HG02852 (cell line): ENCODE results near the gene ZC3H7A.
A peak's percentile ranks its signal among the peaks of the same experiment; 100 is the strongest.
"Not testable (repeated sequence)": the region's sequence is repeated elsewhere in the genome, so short reads cannot be mapped to it uniquely, and the experiment has no call there.

Source experiments
- ATAC-seq: cut with Tn5 transposase; IDR thresholded peaks from one replicate; pipeline ENCODE4 v1.9.1; 2021; ENCODE audit warnings: mild to moderate bottlenecking, moderate library complexity; ENCODE audit not compliant: unreplicated experiment

The ZC3H7A gene, protein sequence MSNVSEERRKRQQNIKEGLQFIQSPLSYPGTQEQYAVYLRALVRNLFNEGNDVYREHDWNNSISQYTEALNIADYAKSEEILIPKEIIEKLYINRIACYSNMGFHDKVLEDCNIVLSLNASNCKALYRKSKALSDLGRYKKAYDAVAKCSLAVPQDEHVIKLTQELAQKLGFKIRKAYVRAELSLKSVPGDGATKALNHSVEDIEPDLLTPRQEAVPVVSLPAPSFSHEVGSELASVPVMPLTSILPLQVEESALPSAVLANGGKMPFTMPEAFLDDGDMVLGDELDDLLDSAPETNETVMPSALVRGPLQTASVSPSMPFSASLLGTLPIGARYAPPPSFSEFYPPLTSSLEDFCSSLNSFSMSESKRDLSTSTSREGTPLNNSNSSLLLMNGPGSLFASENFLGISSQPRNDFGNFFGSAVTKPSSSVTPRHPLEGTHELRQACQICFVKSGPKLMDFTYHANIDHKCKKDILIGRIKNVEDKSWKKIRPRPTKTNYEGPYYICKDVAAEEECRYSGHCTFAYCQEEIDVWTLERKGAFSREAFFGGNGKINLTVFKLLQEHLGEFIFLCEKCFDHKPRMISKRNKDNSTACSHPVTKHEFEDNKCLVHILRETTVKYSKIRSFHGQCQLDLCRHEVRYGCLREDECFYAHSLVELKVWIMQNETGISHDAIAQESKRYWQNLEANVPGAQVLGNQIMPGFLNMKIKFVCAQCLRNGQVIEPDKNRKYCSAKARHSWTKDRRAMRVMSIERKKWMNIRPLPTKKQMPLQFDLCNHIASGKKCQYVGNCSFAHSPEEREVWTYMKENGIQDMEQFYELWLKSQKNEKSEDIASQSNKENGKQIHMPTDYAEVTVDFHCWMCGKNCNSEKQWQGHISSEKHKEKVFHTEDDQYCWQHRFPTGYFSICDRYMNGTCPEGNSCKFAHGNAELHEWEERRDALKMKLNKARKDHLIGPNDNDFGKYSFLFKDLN

DNA sequence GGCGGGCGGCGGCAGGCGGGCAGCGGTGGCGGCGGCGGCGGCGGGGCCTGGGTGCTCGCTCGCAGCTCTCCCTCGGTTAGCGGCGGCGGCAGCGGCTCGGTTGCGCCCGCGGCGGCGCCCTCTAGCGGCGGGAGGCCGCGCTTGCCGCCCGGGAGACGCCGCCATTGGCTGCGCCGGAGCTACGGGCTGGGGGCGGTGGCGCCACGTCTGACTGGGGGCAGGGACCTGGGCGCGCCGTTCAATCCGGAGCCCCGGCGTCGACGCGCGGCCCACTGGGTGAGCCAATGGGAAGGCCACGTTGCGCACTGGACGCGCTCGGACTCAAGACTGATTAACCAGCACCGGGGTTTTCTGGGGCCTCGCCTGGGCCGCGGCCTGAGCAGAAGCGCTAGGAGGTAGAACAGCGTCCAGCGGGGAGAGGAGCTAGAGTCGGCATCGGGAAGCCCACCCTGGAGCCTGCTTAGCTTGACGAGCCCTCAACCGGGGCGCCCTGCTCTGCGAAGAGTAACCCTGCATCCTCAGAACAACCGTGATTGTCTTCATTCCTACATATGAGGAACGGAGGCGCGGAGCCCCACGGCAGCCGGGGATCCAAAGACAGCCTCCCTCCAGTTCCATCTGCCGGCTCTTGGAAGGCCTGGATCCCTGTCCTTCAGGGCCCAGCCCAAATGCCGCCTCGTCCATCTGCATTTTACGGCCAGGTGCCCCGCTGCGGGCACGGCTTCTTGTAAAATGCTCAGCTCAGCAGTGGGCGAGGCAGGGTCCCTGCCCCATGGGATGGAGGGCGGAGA, at the start of gene ZC3H7A:
Gene ZC3H7A (minus strand): TSS at position 93 of the 791 bp plus-strand sequence. CDS start 14,904 bp downstream, outside the sequence.
- peak; percentile 87 for ATAC-seq

DNA sequence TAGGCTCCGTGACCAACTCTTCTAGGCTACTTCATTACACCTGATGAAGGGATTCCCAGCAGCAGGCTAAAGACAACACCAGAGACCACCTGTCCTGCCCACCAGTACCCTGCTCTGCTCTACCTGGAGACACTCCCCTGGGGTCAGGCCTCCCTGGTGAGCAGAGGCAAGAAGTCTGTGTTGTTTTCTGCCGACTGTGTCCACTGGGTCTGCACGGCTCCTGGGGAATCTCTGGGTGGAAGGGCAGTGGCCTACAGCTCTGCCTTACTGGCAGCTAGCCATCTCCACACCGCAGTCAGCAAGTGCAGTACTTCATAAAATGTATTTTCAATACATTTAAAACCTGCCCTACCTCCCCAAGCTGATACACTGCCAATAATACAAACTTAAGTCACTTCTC, 47.4 kb upstream of the ZC3H7A start:
- ATAC-seq: no peak

DNA sequence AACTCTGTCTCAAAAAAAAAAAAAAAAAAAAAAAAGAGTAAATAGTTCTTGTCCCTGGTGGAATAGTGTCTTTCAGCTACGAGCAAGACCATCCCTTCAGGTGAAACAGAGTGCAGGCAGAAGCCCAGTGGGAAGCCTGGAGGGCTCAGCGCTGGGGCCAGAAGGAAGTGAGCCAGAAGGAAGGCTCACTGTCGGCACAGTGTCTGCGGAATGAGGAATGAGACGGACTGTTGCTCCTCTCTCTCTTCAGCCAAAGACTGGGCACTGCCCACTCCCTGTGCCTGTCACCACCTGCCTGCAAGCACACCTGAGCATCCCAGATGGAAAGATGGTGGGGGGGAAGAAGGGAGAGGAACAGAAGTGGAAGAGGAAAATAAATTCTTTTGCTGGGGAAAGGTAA, 46.8 kb upstream of the ZC3H7A start:
- no peak for ATAC-seq

DNA sequence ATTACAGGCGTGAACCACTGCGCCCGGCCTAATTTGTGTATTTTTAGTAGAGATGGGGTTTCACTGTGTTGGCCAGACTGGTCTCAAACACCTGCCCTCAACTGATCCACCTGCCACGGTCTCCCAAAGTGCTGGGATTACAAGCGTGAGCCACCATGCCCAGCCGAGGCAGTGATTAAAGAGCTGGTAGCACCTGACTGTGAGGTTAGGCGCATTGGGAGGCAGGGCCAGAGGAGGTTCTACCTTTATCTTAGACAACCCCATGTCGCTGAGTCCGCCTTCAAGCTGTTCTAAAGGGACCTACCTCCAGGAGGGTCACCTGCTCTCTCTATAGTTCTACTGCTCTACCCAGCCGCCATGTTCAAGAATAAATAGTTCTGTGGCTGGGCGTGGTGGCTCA, 46.1 kb upstream of the ZC3H7A start:
- no peak for ATAC-seq

DNA sequence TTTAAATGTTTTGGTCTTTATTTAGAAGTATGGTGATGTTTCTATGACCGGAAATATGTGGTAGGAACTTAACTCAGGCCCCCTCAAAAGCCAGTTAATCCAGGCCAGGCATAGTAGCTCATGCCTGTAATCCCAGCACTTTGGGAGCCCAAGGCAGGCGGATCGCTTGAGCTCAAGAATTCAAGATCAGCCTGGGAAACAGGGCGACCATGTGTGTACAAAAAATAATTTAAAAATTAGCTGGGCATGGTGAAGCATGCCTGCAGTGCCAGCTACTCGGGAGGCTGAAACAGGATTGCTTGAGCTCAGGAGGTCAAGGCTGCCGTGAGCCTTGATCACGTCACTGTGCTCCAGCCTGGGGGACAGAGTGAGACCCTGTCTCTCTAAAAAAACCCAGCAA, 44.0 kb upstream of the ZC3H7A start:
- no peak for ATAC-seq

DNA sequence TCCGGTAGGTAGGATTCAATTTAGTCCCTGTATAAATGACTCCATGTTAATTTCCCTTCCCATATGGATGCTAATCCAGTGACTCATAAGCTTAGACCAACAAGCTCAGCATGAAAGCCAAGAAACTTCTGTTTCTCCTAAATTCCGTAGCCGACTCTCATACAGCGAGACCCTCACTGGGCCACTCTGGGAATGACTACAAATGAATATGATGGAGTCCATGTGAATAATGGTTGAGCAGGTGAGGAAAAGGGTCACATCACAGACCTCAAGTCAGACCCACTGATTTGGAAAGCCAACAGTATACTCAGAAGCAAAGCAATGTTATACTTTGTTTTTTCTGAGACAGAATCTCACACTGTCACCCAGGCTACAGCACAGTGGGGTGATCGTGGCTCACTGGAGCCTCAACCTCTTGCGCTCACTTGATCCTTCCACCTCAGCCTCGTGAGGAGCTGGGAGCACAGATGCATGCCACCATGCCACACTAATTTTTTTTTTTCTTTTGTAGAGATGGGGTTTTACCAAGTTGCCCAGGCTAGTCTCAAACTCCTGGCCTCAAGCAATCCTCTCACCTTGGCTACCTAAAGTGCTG, 39.7 kb upstream of the ZC3H7A start:
- ATAC-seq: no peak

DNA sequence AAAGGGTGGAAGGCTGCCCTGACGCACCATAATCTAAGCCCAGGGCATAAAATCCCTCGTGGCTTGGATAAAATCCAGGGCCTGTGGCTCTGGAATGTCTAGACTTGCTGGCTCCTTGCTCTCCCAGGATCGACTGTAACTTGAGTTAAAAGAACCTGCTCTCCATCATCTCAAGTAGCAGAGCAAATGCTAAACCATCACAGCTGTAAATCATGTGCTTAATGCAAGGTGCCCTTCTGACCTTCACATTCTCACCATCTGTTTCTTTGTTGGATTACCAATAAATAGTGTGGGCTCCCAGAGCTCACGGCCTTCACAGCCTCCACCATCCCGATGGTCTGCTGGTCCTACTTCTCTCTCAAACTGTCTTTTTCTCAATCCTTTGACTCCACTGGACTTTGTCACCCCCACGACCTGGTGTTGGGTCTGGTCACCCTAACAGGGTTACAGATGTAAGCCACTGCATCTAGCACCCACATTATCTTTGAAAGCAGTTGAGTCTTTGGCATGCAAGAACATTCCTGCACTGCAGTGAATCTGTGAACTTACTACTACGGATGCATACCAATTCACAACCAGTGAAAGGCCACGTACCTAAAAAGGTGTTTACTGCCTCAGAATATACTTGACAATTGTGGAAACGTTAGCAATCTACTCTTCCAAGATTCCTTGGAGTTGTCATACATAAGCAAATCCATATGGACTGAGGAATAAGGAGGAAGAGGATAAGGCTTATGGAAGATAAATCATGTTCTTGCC, 39.0 kb upstream of the ZC3H7A start:
- ATAC-seq: no peak

DNA sequence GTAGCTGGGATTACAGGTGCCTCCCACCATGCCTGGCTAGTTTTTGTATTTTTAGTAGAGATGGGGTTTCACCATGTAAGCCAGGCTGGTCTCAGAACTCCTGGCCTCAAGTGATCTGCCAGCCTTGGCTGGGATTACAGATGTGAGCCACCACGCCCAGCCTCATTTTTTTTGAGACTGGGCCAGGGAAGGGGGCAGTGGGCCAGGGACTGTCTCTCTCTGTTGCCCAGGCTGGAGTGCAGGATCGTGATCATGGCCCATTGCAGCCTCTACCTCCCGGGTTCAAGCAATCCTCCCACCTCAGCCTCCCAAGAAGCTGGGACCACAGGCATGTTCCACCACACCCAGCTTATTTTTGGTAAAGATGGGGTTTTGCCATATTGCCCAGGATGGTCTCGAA, 38.3 kb upstream of the ZC3H7A start:
- ATAC-seq: no peak

DNA sequence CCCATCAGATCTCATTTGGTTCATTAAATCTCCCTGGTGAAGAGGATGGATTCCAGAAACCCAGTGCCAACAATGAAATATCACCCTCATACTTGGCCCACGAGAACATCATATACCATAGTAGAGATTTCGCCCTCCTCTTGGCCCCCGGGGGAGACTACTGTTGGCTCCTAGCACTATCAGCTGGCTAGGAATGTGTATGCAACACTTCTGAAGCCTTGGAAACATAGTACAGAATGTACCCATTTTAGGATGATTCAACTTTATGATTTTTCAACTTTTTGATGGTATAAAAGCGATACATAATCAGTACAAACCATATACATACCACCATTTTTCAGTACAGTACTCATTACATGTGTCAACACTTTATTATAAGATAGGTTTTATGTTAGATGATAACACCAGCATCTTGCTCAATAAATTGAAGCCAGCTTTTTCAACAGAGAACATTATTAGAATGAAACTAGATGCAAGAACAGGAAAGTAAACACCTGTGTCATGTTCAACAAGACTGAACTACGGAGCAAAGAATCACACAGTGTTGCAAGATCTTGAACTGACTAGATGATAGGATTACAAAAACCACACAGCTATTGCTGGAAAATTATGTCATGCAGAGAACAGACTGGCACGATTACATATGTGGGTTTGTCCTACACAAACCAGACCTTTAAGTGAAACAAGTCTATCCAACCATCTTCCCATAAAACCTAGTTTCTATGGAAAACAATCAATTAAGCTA, 37.1 kb upstream of the ZC3H7A start:
- no peak for ATAC-seq

DNA sequence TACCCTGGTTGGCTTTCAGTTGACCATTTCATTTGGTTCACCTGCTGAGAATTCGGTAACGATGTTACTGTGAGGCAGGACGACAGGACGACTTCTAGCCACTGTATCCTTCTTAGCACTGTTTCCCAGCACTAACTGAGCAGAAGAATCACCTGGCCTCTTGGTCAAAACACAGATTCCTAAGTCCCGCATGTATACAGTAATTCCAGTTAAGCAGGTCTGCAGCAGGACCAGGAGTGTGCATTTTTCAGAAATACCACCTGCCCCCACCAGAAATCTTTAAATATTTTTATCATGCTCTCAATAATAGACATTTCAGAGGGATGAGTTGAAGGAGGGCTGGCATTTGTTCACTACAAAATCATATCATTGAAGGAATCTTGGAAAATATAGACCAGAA, 31.6 kb upstream of the ZC3H7A start:
- no peak for ATAC-seq

DNA sequence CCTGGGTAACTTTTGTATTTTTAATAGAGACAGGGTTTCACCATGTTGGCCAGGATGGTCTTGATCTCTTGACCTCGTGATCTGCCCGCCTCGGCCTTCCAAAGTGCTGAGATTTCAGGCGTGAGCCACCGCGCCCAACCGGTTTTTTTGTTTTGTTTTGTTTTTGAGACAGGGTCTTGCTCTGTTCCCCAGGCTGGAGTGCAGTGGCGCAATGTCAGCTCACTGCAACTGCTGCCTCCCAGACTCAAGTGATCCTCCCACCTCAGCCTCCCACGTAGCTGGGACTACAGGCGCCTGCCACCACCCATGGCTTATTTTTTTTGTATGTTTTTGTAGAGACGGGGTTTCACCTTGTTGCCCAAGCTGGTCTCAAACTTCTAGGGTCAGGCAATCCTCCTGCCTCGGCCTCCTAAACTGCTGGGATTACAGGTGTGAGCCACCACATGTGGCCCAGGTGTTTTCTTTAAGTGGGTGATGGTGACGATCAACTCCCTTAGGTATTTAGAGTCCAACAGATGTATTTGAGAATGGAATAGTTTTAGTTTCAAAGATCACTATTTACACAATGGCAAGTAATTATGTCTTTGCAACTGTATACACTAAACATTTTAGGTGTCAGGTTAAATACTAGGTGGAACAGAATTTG, 28.6 kb upstream of the ZC3H7A start:
- not testable (repeated sequence) for ATAC-seq

DNA sequence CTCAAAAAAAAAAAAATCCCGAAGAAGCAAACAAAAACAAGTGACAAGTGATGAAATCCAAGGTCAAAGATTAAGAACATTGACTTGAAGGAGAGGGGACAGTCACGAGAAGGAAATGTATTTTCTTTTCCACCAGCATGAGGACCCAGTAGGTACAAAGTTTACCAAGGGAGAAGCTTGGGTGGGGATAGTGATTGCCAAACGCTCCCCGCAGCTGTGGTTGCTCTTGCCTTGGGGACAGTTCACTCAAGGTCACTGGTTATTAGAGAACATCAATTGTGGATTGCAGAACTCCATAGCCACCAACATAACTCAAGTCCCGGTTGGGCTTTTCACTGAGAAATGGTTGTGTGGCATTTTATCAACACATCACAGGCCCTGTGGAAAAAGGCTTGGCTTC, 27.3 kb upstream of the ZC3H7A start:
- no peak for ATAC-seq

DNA sequence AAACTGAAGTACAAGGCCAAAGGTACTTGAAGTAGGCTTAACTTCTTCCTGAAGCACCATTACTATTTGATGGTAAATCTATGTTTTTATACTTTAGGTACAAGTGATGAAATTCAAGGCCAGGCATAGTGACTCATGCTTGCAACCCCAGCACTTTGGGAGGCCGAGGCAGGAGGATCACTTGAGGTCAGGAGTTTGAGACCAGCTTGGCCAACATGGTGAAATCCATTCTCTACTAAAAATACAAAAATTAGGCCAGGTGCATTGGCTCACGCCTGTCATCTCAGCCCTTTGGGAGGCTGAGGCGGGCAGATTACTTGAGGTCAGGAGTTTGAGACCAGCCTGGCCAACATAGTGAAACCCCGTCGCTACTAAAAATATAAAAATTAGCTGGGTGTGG, 26.6 kb upstream of the ZC3H7A start:
- ATAC-seq: not testable (repeated sequence)

DNA sequence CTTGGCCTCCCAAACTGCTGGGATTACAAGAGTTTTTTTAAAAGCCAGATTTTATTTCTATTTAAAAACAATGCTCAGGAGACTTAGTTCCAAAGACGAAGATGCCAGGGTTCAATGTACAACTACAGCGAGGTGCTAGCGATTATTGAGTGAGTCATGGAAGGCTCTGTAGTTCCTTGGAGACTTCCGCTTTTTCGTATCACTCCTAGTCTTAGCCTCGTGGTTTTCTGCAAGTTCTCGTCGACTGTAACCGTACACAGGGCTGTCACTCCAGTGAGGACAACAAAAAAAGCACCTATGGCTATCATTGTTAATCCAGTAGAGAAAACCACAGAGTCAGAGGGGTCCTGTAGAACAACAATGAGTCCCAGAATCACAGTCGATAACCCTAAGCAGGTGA, 22.7 kb upstream of the ZC3H7A start:
- no peak for ATAC-seq

DNA sequence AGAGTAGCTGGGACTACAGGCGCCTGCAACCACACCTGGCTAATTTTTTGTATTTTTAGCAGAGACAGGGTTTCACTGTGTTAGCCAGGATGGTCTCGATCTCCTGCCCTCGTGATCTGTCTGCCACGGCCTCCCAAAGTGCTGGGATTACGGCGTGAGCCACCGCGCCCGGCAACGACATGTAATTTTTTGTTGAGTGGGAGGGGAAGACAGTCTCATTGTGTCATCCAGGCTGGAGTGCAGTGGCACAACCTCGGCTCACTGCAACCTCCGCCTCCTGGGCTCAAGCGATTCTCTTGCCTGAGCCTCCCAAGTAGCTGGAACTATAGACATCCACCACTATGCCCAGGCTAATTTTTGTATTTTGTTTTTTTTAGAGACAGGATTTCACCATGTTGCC, 21.9 kb upstream of the ZC3H7A start:
- not testable (repeated sequence) for ATAC-seq

DNA sequence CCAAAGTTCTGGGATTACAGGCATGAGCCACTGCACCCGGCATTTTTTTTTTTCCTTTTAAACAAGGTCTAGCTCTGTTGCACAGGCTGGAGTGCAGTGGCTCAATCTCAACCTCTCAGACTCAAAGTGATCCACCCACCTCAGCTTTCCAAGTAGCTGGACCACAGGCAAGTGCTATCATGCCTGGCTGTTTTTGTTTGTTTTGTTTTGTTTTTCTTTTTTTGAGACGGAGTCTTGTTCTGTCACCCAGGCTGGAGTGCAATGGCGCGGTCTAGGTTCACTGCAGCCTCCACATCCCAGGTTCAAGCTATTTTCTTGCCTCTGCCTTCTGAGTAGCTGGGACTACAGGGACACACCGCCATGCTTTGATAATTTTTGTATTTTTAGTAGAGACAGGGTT, 19.1 kb upstream of the ZC3H7A start:
- no peak for ATAC-seq

DNA sequence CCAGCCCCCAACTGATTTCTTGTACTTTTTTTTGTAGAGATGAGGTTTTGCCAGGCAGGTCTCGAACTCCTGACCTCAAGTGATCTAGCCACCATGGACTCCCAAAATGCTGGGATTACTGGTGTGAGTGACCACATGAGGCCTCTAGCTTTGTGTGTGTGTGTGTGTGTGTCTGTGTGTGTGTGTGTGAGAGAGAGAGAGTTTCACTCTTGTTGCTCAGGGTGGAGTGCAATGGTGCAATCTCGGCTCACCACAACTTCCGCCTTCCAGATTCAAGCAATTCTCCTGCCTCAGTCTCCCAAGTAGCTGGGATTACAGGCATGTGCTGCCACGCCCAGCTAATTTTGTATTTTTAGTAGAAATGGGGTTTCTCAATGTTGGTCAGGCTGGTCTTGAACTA, 17.7 kb upstream of the ZC3H7A start:
- ATAC-seq: not testable (repeated sequence)

DNA sequence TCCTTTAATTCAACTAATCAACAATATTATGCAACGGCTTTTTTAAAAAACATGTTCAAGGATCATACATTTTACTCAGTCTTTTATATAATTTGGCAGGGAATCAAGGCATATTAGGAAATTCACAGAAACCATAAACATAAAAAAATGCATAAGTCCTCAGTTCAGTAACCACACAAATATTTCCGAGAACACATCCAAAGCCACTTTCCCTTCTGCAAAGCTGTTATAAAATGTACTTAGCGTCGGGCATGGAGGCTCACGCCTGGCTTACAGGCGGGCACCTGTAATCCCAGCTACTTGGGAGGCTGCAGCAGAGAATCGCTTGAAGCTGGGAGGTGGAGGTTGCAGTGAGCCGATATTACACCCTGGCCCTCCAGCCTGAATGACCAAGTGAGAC, 9.7 kb upstream of the ZC3H7A start:
- ATAC-seq: no peak

DNA sequence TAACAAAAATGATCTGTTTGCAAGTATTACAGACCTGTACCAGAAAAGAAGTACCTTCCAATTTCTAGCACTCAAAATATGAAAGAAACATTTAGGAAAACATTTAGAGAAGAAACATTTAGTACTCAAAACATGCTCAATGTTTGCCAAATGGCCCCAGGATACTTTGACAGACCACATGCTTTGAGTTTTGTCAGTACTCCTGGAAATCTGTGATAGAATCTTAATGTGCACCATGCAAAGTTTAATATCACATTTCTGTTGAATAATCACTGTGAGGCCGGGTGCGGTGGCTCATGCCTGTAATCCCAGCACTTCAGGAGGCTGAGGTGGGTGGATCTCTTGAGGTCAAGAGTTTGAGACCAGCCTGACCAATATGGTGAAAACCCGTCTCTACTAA, 8.5 kb upstream of the ZC3H7A start:
- ATAC-seq: no peak
